PC-9 (cell line): ENCODE measurements around the gene NTF4. TPM values are rescaled to one million over a fixed set of nuclear protein-coding genes. Genes with fewer than 3 reads are reported as not detected.
"Not testable (repeated sequence)": the region's sequence is repeated elsewhere in the genome, so short reads cannot be mapped to it uniquely, and the experiment has no call there.

Experiments
- BruUV-seq: library from RNA; stranded (reverse); fragments of 400-500 nt; replicated peaks from 2 replicates; lab custom pipeline; 2021; lab: Mats Ljungman, UMichigan
- CTCF ChIA-PET: fragments of 300-600 bp; sonication (Branson Sonifier 250); formaldehyde crosslinking; loops from one replicate; lab custom pipeline; 2022; ENCODE audit warnings: antibody characterized with exemption; lab: Charles Lee
- POLR2A ChIA-PET: fragments of 300-600 bp; sonication (Branson Sonifier 250); formaldehyde crosslinking; loops from one replicate; lab custom pipeline; 2022; ENCODE audit warnings: antibody characterized with exemption; ENCODE audit not compliant: unreplicated experiment; lab: Charles Lee
- DNase-seq, 2 experiments: peaks; one replicate each; pipeline versions ENCODE4 v3.0.0 to v3.0.0-alpha.2; 2015 to 2022; ENCODE audit warnings: mixed read lengths in 1 of 2
- H2AFZ ChIP-seq: fragments of 200-600 bp; sonication (generic); 2 replicates; pipeline ENCODE4 v1.8.1; 2017; ENCODE audit warnings: antibody characterized with exemption
- H3F3A ChIP-seq: fragments of 200-600 bp; sonication (generic); 2 replicates; pipeline ENCODE4 v1.8.1; 2017; ENCODE audit warnings: antibody characterized with exemption, mild to moderate bottlenecking, low read depth; ENCODE audit not compliant: insufficient read depth
- H3K27ac ChIP-seq: fragments of 200-600 bp; sonication (generic); 2 replicates; pipeline ENCODE4 v1.6.1; 2016; ENCODE audit warnings: mixed run types
- H3K27me3 ChIP-seq: fragments of 200-600 bp; sonication (generic); 2 replicates; pipeline ENCODE4 v1.6.1; 2016; ENCODE audit warnings: low read depth, mixed run types; ENCODE audit not compliant: insufficient read depth
- H3K36me3 ChIP-seq: fragments of 200-600 bp; sonication (generic); 2 replicates; pipeline ENCODE4 v1.6.1; 2016; ENCODE audit warnings: low read depth, mixed run types
- H3K4me1 ChIP-seq: fragments of 200-600 bp; sonication (generic); replicated peaks from 2 replicates; pipeline ENCODE4 v1.6.1; 2016; ENCODE audit warnings: mixed run types; ENCODE audit not compliant: insufficient read depth
- H3K4me2 ChIP-seq: fragments of 200-600 bp; sonication (generic); 2 replicates; pipeline ENCODE4 v1.6.1; 2017; ENCODE audit warnings: mixed run types
- H3K4me3 ChIP-seq: fragments of 200-600 bp; sonication (generic); 2 replicates; pipeline ENCODE4 v1.6.1; 2016; ENCODE audit warnings: mixed run types
- H3K79me2 ChIP-seq: fragments of 200-600 bp; sonication (generic); 2 replicates; pipeline ENCODE4 v1.6.1; 2017; ENCODE audit warnings: low read depth, mixed run types
- H3K9me2 ChIP-seq: fragments of 200-600 bp; sonication (generic); 2 replicates; pipeline ENCODE4 v1.8.1; 2017; ENCODE audit warnings: mild to moderate bottlenecking; ENCODE audit not compliant: insufficient read depth
- H3K9me3 ChIP-seq: fragments of 200-600 bp; sonication (generic); 2 replicates; pipeline ENCODE4 v1.8.1; 2016; ENCODE audit warnings: low read depth; ENCODE audit not compliant: insufficient read depth
- H4K20me1 ChIP-seq: fragments of 200-600 bp; sonication (generic); 2 replicates; pipeline ENCODE4 v1.8.1; 2017; ENCODE audit not compliant: insufficient read depth
- EZH2 ChIP-seq: fragments of 200-600 bp; sonication (generic); IDR thresholded peaks from 2 replicates; pipeline ENCODE4 v1.8.0; 2017; ENCODE audit warnings: antibody characterized with exemption, low read depth
- intact Hi-C: fragments of 100-400 bp; cut with micrococcal nuclease; formaldehyde crosslinking; loops from one replicate; pipeline ENCODE4 v1.10.0; 2022; ENCODE audit not compliant: unreplicated experiment
- total RNA-seq: library from RNA; stranded (reverse); gene quantifications from 2 replicates; pipeline ENCODE4 v1.2.3, GENCODE V29; 2021
- TF ChIP-seq, protein P1 (sequence below): fragments of 200-600 bp; sonication (generic); conservative IDR thresholded peaks from 2 replicates; pipeline ENCODE4 v1.6.1; 2017; ENCODE audit warnings: mixed run types, antibody characterized with exemption, mild to moderate bottlenecking, moderate library complexity

The NTF4 gene
- total RNA-seq, 1 experiment from 2014 or later = 14.0 TPM

DNA sequence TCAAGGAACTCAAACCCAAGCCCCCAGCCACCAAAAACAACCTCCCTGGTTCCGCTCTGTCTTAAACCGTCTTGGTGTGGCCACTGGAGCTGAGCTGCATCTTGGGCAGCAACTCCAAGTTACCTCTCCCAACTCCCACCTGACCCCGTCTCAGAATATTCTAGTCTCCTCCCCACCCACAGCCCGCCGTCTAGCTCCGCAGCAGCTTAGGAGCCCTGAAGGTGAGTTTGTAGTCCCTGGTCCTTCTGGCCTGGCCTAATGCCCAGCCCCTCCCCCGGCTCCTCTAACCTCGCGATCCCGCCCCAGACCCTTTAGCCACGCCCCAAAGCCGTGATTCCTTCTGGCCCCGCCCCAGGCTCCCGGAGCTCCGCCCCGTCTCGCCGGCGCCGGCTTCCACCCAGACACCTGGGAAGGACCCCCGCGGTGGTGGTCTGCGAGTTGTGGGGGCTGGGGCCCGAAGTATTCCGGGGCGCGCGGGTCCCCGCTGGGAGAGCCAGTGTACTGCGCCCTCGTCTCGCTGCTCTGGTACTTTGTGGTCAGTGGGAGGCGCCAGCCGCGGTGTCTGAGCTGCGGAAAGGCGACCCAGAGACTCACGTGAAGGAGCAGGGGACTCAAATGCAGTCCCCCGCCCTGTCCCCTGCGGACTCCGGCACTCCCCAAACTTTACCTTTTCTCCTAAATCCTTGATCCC is 45.2 kb downstream of the NTF4 start:
- H3K4me2 ChIP-seq = peak overlapping the region; percentile 81
- peak; percentile 64 to 89 for DNase-seq
- no peaks in the 10 kb centered on the region for H3K79me2 ChIP-seq
- ChIA-PET CTCF (interaction anchor here (0.6 to 1.4 kb wide), 3 partner anchors 54 to 457 kb away, joined by 3 to 11 read pairs (median 6); partner anchors contain the start of gene ALDH16A1), POLR2A (interaction anchor here (0.5 to 1.1 kb wide), 6 partner anchors 56 to 657 kb away, joined by 3 to 10 read pairs (median 5); partner anchors contain the start of gene IZUMO1)
- H3K27me3 ChIP-seq = no peaks in the 10 kb centered on the region
- TF ChIP-seq EZH2 = no peak
- TF ChIP-seq, protein P1, sequence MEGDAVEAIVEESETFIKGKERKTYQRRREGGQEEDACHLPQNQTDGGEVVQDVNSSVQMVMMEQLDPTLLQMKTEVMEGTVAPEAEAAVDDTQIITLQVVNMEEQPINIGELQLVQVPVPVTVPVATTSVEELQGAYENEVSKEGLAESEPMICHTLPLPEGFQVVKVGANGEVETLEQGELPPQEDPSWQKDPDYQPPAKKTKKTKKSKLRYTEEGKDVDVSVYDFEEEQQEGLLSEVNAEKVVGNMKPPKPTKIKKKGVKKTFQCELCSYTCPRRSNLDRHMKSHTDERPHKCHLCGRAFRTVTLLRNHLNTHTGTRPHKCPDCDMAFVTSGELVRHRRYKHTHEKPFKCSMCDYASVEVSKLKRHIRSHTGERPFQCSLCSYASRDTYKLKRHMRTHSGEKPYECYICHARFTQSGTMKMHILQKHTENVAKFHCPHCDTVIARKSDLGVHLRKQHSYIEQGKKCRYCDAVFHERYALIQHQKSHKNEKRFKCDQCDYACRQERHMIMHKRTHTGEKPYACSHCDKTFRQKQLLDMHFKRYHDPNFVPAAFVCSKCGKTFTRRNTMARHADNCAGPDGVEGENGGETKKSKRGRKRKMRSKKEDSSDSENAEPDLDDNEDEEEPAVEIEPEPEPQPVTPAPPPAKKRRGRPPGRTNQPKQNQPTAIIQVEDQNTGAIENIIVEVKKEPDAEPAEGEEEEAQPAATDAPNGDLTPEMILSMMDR = no peak; the same call in 1 of the 2 replicates
- H3K9me3 ChIP-seq = no peaks in the 10 kb centered on the region
- no peaks in the 10 kb centered on the region for H3K9me2 ChIP-seq
- H3K4me1 ChIP-seq = peaks cover 9% of the 10 kb centered on the region; the same call in 1 of the 2 replicates
- BruUV-seq = TSS peak; percentile 20
- H2AFZ ChIP-seq = peak overlapping the region; percentile 30; the same call in 1 of the 2 replicates
- peak overlapping the region; percentile 48; the same call in 1 of the 2 replicates for H3K4me3 ChIP-seq
- intact Hi-C loops = loop anchor here (5.0 kb wide), 1 partner anchor 38 kb away; the partner anchor contains the start of gene CGB7
- peaks cover 29% of the 10 kb centered on the region for H3F3A ChIP-seq
- peaks cover 7% of the 10 kb centered on the region; the same call in 1 of the 2 replicates for H3K36me3 ChIP-seq
- no peaks in the 10 kb centered on the region for H4K20me1 ChIP-seq
- no peak overlapping the region for H3K27ac ChIP-seq

DNA sequence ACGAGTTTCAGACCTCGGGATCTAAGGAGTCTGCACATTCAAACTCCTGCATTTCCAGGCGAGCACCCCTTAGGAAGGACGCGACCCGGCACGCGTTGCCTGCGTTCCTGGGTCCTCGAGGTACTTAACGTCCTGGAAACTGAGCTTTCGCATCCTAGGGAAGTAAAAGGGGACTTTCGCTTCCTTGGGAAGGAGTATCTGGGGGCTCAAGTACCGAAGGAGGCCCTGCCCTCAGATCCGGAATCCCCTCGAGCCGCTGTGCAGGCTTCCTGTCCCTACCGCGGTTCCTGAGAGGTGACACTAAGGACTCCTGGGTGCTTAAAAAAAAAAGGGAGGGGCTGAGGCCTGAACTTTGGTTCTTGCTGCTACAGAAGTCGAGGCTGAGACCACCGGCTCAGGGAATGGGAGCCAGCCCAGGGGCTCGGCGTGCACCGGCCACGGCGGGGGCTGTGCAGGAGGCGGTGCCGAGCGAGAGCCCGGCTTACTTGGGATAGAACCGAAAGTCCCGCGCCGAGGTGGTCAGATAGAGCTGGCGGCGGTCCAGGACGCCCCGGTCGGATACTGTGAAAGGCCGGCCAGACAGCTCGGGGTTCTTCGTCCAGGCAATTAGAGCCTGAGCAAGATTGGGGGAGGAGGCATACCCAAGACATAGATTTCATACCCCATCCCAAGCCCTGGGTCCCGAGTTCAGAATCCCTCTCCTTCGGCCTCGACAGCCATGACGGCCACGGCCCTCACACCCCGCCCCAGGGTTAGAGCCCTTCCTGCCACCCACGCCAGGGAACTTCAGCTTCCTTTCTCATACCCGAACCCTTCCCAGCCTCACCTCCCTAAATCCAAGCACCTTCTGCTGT is 46.0 kb downstream of the NTF4 start:
- H4K20me1 ChIP-seq, H3K79me2 ChIP-seq, H3K4me1 ChIP-seq, H3K27me3 ChIP-seq, H3K9me2 ChIP-seq, H3K9me3 ChIP-seq, H3K27ac ChIP-seq, H3K36me3 ChIP-seq: not testable (repeated sequence)
- Histone ChIP-seq H2AFZ (0 out of 2 replicates have a peak overlapping the region, but pooled peaks have one; percentile 30), H3F3A (peaks cover 29% of the 10 kb centered on the region), H3K4me3 (peak overlapping the region; percentile 48; the same call in 1 of the 2 replicates), H3K4me2 (peak overlapping the region; percentile 81)
- BruUV-seq = TSS peak; percentile 84
- intact Hi-C loops = loop anchor here (5.0 kb wide), 1 partner anchor 39 kb away; the partner anchor contains the start of gene CGB7
- DNase-seq = peak in 1 of 2 experiments; percentile 36
- CTCF ChIA-PET = interaction anchor here (0.6 to 1.4 kb wide), 3 partner anchors 23 to 55 kb away, joined by 3 to 11 read pairs (median 8); no protein-coding TSS in a partner anchor
- POLR2A ChIA-PET = interaction anchor here (0.5 to 1.1 kb wide), 4 partner anchors 25 to 658 kb away, joined by 3 to 10 read pairs (median 8); partner anchors contain the start of genes IZUMO1 and RUVBL2

DNA sequence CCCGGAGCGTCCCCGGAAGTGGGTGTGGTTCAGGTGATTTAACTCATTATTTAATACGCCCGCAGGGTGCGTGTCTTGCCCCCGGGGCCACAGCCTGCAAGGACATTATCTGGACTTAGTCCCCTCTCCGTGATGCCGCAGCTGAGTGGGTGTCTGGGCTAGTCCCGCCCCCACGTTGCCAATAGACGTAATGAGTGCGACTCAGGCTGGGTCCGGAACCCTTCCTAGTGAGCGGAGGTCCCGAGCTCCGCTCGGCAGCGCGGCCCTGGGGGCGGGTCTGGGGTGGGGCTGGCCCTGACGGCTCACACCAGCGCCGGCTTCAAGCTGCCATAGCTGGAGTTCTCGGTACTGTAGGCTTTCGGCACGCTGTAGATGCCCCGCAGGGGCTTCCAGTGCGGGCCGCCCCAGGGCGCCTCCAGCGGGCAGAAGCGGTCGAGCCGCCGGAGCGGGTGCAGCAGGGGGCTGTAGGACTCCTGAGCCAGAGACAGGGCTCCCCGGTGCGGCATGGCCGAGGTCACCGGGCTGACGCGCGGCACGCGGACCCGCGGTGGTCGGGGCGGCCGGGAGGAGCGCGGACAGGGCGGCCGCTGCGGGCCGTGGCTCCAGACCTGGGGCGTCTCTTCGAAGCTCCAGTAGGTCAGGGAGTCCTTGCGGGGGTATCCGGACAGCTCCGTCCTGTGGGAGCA is 46.8 kb downstream of the NTF4 start:
- Histone ChIP-seq H3K9me2 (no peaks in the 10 kb centered on the region), H3K9me3 (no peaks in the 10 kb centered on the region), H3F3A (peaks cover 36% of the 10 kb centered on the region), H3K36me3 (peaks cover 7% of the 10 kb centered on the region; the same call in 1 of the 2 replicates), H4K20me1 (no peaks in the 10 kb centered on the region), H2AFZ (0 out of 2 replicates have a peak overlapping the region, but pooled peaks have one; percentile 17), H3K27me3 (no peaks in the 10 kb centered on the region), H3K4me2 (peak overlapping the region; percentile 81), H3K79me2 (no peaks in the 10 kb centered on the region), H3K4me1 (peaks cover 9% of the 10 kb centered on the region; the same call in 1 of the 2 replicates), H3K27ac (no peak overlapping the region), H3K4me3 (peak overlapping the region; percentile 48; the same call in 1 of the 2 replicates)
- ChIA-PET POLR2A (interaction anchor here (0.6 to 0.7 kb wide), 2 partner anchors 24 to 56 kb away, joined by 4 to 10 read pairs; partner anchors contain the start of gene RUVBL2), CTCF (interaction anchor here (0.6 to 1.1 kb wide), 4 partner anchors 23 to 80 kb away, joined by 3 to 8 read pairs (median 4); partner anchors contain the start of genes GYS1 and RUVBL2)
- TF ChIP-seq EZH2 = no peak
- TF ChIP-seq, protein P1 = peak; percentile 57; the same call in 1 of the 2 replicates
- intact Hi-C loops = loop anchor here (5.0 kb wide), 1 partner anchor 39 kb away; the partner anchor contains the start of gene CGB7
- no TSS peak for BruUV-seq
- DNase-seq = peak in 1 of 2 experiments; percentile 55
